Astrocyte (in vitro differentiated cells and primary cell): Measurements from ENCODE around the gene SLC6A11. TPM values are rescaled to one million over a fixed set of nuclear protein-coding genes. Genes with fewer than 3 reads are reported as not detected.

Source experiments
- DNase-seq: peaks from one replicate; pipeline ENCODE4 v3.0.0-alpha.2; 2010; ENCODE audit warnings: low read depth
- FAIRE-seq: peaks from 2 replicates; lab custom pipeline; 2011; peaks lifted over from hg19 to GRCh38; lab: Jason Lieb, UNC
- H2AFZ ChIP-seq: 2 replicates; pipeline ENCODE4 v1.6.0; 2012; ENCODE audit warnings: low read depth, low read length, inconsistent platforms
- H3K27ac ChIP-seq: 2 replicates; pipeline ENCODE4 v1.5.1; 2011; ENCODE audit warnings: low read depth, low read length, inconsistent platforms
- H3K27me3 ChIP-seq: 2 replicates; pipeline ENCODE4 v1.6.0; 2011; ENCODE audit warnings: low read length, inconsistent platforms; ENCODE audit not compliant: insufficient read depth
- H3K36me3 ChIP-seq: 2 replicates; pipeline ENCODE4 v1.5.1; 2011; ENCODE audit warnings: low read length, inconsistent platforms; ENCODE audit not compliant: insufficient read depth
- H3K4me1 ChIP-seq: 2 replicates; pipeline ENCODE4 v1.5.1; 2011; ENCODE audit warnings: low read length, inconsistent platforms; ENCODE audit not compliant: insufficient read depth
- H3K4me2 ChIP-seq: 2 replicates; pipeline ENCODE4 v1.6.0; 2012; ENCODE audit warnings: low read length, inconsistent platforms
- H3K4me3 ChIP-seq: 2 replicates; pipeline ENCODE4 v1.5.1; 2011; ENCODE audit warnings: low read depth, mild to moderate bottlenecking, low read length, inconsistent platforms; ENCODE audit not compliant: insufficient read depth
- H3K79me2 ChIP-seq: 2 replicates; pipeline ENCODE4 v1.6.0; 2012; ENCODE audit warnings: mild to moderate bottlenecking, low read length, inconsistent platforms; ENCODE audit not compliant: insufficient read depth
- H3K9ac ChIP-seq: 2 replicates; pipeline ENCODE4 v1.6.0; 2012; ENCODE audit warnings: mild to moderate bottlenecking, low read length, inconsistent platforms
- H3K9me3 ChIP-seq: 2 replicates; pipeline ENCODE4 v1.5.1; 2012; ENCODE audit warnings: low read depth, mild to moderate bottlenecking, low read length, inconsistent platforms; ENCODE audit not compliant: insufficient read depth
- H4K20me1 ChIP-seq: 2 replicates; pipeline ENCODE4 v1.6.0; 2012; ENCODE audit warnings: low read length, inconsistent platforms; ENCODE audit not compliant: insufficient read depth
- H3K27ac Mint-ChIP-seq: one replicate; pipeline ENCODE4 v1.8.0; 2021; ENCODE audit warnings: mild to moderate bottlenecking, mixed read lengths; ENCODE audit not compliant: unreplicated experiment
- H3K27me3 Mint-ChIP-seq: one replicate; pipeline ENCODE4 v1.8.0; 2021; ENCODE audit warnings: low read depth, mixed read lengths; ENCODE audit not compliant: unreplicated experiment
- H3K36me3 Mint-ChIP-seq: one replicate; pipeline ENCODE4 v1.8.0; 2021; ENCODE audit warnings: low read depth, mixed read lengths; ENCODE audit not compliant: unreplicated experiment
- H3K4me1 Mint-ChIP-seq: one replicate; pipeline ENCODE4 v1.8.0; 2021; ENCODE audit warnings: low read depth, mixed read lengths; ENCODE audit not compliant: unreplicated experiment
- H3K4me3 Mint-ChIP-seq: one replicate; pipeline ENCODE4 v1.8.0; 2021; ENCODE audit warnings: mild to moderate bottlenecking, moderate library complexity, mixed read lengths; ENCODE audit not compliant: unreplicated experiment
- H3K9me3 Mint-ChIP-seq: one replicate; pipeline ENCODE4 v1.8.0; 2021; ENCODE audit warnings: mild to moderate bottlenecking, mixed read lengths; ENCODE audit not compliant: unreplicated experiment
- EZH2 ChIP-seq: IDR thresholded peaks from 2 replicates; pipeline ENCODE4 v1.6.1; 2012; ENCODE audit warnings: mild to moderate bottlenecking, low read length, inconsistent platforms; ENCODE audit not compliant: insufficient read depth
- total RNA-seq: library from RNA; stranded (reverse); gene quantifications from 2 replicates; pipeline ENCODE4 v1.2.1, GENCODE V29; 2021
- TF ChIP-seq, protein P1 (sequence below): IDR thresholded peaks from 2 replicates; pipeline ENCODE4 v1.5.1; 2011; ENCODE audit warnings: low read depth, mild to moderate bottlenecking, inconsistent platforms, low read length, moderate library complexity; ENCODE audit not compliant: insufficient read depth

The SLC6A11 gene
- total RNA-seq, 1 donor from 2014 or later, result 0.34 TPM

DNA sequence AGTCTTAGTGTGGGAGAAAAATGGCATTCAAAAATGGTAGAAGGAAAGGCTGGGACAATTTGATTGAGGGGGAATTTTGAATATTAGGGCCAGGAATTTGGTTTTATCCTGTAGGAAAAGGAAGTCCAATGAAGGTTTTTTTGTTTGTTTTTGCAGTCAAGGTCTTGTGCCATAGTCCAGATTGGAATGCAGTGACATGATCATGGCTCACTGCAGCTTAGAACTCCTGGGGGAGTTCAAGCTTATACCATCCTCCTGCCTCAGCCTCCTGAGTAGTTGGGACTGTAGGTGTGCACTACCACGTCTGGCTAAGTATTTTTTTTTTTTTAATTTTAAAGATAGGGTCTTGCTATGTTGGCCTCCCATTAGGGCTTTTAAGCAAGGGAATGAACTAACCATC is 2.6 kb upstream of the SLC6A11 start:
- Mint-ChIP-seq H3K36me3 (no peaks in the 10 kb centered on the region), H3K9me3 (peaks cover 7% of the 10 kb centered on the region), H3K4me3 (no peak overlapping the region), H3K4me1 (peaks cover 1% of the 10 kb centered on the region), H3K27ac (no peak overlapping the region), H3K27me3 (peaks cover 45% of the 10 kb centered on the region)
- Histone ChIP-seq H3K4me3 (no peak overlapping the region), H3K9me3 (peaks cover 4% of the 10 kb centered on the region), H3K27ac (no peak overlapping the region), H3K27me3 (peaks cover 30% of the 10 kb centered on the region), H3K4me1 (no peaks in the 10 kb centered on the region), H4K20me1 (no peaks in the 10 kb centered on the region), H2AFZ (no peak overlapping the region), H3K36me3 (no peaks in the 10 kb centered on the region), H3K79me2 (no peaks in the 10 kb centered on the region), H3K9ac (no peak overlapping the region), H3K4me2 (no peak overlapping the region)
- FAIRE-seq (no peak), DNase-seq (no peak)
- TF ChIP-seq EZH2, result no peak
- TF ChIP-seq, protein P1, sequence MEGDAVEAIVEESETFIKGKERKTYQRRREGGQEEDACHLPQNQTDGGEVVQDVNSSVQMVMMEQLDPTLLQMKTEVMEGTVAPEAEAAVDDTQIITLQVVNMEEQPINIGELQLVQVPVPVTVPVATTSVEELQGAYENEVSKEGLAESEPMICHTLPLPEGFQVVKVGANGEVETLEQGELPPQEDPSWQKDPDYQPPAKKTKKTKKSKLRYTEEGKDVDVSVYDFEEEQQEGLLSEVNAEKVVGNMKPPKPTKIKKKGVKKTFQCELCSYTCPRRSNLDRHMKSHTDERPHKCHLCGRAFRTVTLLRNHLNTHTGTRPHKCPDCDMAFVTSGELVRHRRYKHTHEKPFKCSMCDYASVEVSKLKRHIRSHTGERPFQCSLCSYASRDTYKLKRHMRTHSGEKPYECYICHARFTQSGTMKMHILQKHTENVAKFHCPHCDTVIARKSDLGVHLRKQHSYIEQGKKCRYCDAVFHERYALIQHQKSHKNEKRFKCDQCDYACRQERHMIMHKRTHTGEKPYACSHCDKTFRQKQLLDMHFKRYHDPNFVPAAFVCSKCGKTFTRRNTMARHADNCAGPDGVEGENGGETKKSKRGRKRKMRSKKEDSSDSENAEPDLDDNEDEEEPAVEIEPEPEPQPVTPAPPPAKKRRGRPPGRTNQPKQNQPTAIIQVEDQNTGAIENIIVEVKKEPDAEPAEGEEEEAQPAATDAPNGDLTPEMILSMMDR, result no peak

DNA sequence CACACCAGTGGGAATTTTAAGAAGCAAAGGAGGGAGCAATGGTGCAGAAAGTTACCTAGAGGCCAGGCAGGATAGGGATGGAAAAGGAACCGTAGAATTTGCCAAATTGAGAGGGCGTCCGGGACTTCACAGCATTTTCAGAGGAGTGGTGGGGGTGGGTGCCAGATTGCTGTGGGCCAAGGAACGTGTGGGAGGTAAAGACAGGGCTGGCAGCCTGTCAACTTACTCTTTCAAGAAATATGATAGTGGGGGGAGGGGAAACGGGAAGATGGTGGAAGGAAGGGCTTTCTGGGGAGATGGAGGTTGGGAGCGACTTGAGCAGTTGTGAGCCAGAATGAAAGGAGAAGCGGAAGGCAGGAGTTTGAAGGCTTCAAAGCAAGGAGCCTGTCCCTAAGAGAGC is 1.4 kb upstream of the SLC6A11 start:
- H3K36me3 ChIP-seq, result no peaks in the 10 kb centered on the region
- no peak overlapping the region for H2AFZ ChIP-seq
- no peak for DNase-seq
- no peak overlapping the region for H3K4me3 ChIP-seq
- peaks cover 54% of the 10 kb centered on the region for H3K27me3 Mint-ChIP-seq
- H3K27ac ChIP-seq, result no peak overlapping the region
- H3K27me3 ChIP-seq, result peaks cover 33% of the 10 kb centered on the region
- H3K36me3 Mint-ChIP-seq, result peaks cover 1% of the 10 kb centered on the region
- FAIRE-seq, result no peak
- no peaks in the 10 kb centered on the region for H4K20me1 ChIP-seq
- H3K27ac Mint-ChIP-seq, result no peak overlapping the region
- H3K9me3 ChIP-seq, result peaks cover 4% of the 10 kb centered on the region
- TF ChIP-seq EZH2, result no peak
- TF ChIP-seq, protein P1, result no peak
- no peaks in the 10 kb centered on the region for H3K4me1 ChIP-seq
- no peak overlapping the region for H3K4me3 Mint-ChIP-seq
- no peak overlapping the region for H3K4me2 ChIP-seq
- H3K4me1 Mint-ChIP-seq, result peaks cover 1% of the 10 kb centered on the region
- H3K79me2 ChIP-seq, result no peaks in the 10 kb centered on the region
- no peak overlapping the region for H3K9ac ChIP-seq
- peaks cover 2% of the 10 kb centered on the region for H3K9me3 Mint-ChIP-seq

DNA sequence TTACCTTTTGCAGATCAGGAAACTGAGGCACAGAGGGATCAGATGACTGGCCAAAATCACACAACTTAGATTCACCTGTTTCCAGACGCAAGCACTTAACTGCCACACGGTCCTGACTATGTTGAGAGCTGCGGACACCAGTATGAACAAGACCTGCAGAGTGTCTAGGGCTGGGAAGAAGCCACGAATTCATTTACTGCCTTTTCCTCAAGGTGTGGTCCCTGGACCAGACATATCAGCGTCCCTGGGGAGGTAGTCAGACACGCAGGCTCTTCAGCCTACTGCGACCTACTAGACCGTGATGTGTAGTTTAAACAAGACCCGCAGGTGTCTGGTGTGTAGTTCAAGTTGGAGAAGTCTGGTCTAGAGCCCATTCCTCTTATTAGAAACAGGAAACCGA is 541 bp upstream of the SLC6A11 start:
- FAIRE-seq, result no peak
- H3K4me1 ChIP-seq, result no peaks in the 10 kb centered on the region

More for the DNA sequence above, 541 bp upstream of the SLC6A11 start:
- peaks cover 2% of the 10 kb centered on the region for H3K9me3 Mint-ChIP-seq
- no peak overlapping the region for H3K27ac Mint-ChIP-seq
- DNase-seq, result no peak
- peaks cover 1% of the 10 kb centered on the region for H3K36me3 Mint-ChIP-seq
- peaks cover 4% of the 10 kb centered on the region for H3K9me3 ChIP-seq
- no peaks in the 10 kb centered on the region for H3K79me2 ChIP-seq
- H3K27ac ChIP-seq, result no peak overlapping the region
- H4K20me1 ChIP-seq, result no peaks in the 10 kb centered on the region
- H3K4me3 ChIP-seq, result no peak overlapping the region
- peak overlapping the region; percentile 51 for H3K4me3 Mint-ChIP-seq
- H3K4me2 ChIP-seq, result peak overlapping the region; percentile 63
- no peak overlapping the region for H2AFZ ChIP-seq
- peaks cover 57% of the 10 kb centered on the region for H3K27me3 Mint-ChIP-seq
- peaks cover 1% of the 10 kb centered on the region for H3K4me1 Mint-ChIP-seq
- no peaks in the 10 kb centered on the region for H3K36me3 ChIP-seq
- TF ChIP-seq EZH2, result no peak
- TF ChIP-seq, protein P1, result no peak
- H3K27me3 ChIP-seq, result peaks cover 36% of the 10 kb centered on the region
- H3K9ac ChIP-seq, result no peak overlapping the region
